ENCODE data around the gene CAB39.

- TF ChIP-seq CTCF (IDR thresholded peaks at IDR 0.05) (no peak), POLR2A (IDR thresholded peaks at IDR 0.05) (no peak)
Measured at GRCh38 chr2:230812033-230812432, 99.4 kb downstream of the CAB39 start.
